Measurements from ENCODE around the gene POU3F1.

The POU3F1 gene

GRCh38 chr1:38046333-38046883, at the start of gene POU3F1:
Gene POU3F1, minus strand, starts transcription at chr1:38046793. Its CDS starts 50 bp downstream, at chr1:38046743.
- DNase-seq = peak in 1 of 2 experiments; percentile 19

- DNase-seq = no peak
Measured at GRCh38 chr1:38095454-38095931, 48.9 kb upstream of the POU3F1 start.

- no peak for DNase-seq
Measured at GRCh38 chr1:38094711-38095290, 48.2 kb upstream of the POU3F1 start.

GRCh38 chr1:38093569-38094520, 47.3 kb upstream of the POU3F1 start:
- DNase-seq = no peak

GRCh38 chr1:38092256-38092655, 45.7 kb upstream of the POU3F1 start:
- no peak for DNase-seq

- no peak for DNase-seq
Measured at GRCh38 chr1:38090796-38091195, 44.2 kb upstream of the POU3F1 start.

GRCh38 chr1:38089712-38090360, 43.2 kb upstream of the POU3F1 start:
- no peak for DNase-seq

- DNase-seq = no peak
Measured at GRCh38 chr1:38088791-38089190, 42.2 kb upstream of the POU3F1 start.

- no peak for DNase-seq
Measured at GRCh38 chr1:38088366-38088765, 41.8 kb upstream of the POU3F1 start.

GRCh38 chr1:38087676-38088075, 41.1 kb upstream of the POU3F1 start:
- DNase-seq = no peak

- no peak for DNase-seq
Measured at GRCh38 chr1:38085666-38086330, 39.2 kb upstream of the POU3F1 start.

- no peak for DNase-seq
Measured at GRCh38 chr1:38084700-38085099, 38.1 kb upstream of the POU3F1 start.

- no peak for DNase-seq
Measured at GRCh38 chr1:38084113-38084512, 37.5 kb upstream of the POU3F1 start.

- DNase-seq = no peak
Measured at GRCh38 chr1:38083541-38083940, 36.9 kb upstream of the POU3F1 start.

GRCh38 chr1:38082769-38083263, 36.2 kb upstream of the POU3F1 start:
- no peak for DNase-seq

GRCh38 chr1:38079019-38079418, 32.4 kb upstream of the POU3F1 start:
- no peak for DNase-seq

GRCh38 chr1:38077523-38078147, 31.0 kb upstream of the POU3F1 start:
- no peak for DNase-seq

- no peak for DNase-seq
Measured at GRCh38 chr1:38076455-38076854, 29.9 kb upstream of the POU3F1 start.

GRCh38 chr1:38076038-38076437, 29.4 kb upstream of the POU3F1 start:
- no peak for DNase-seq

GRCh38 chr1:38075191-38075590, 28.6 kb upstream of the POU3F1 start:
- no peak for DNase-seq

- no peak for DNase-seq
Measured at GRCh38 chr1:38074302-38074677, 27.7 kb upstream of the POU3F1 start.
